ENCODE data around the gene ARHGAP24.
"Not testable (repeated sequence)": the region's sequence is repeated elsewhere in the genome, so short reads cannot be mapped to it uniquely, and the experiment has no call there.

The ARHGAP24 gene

DNA sequence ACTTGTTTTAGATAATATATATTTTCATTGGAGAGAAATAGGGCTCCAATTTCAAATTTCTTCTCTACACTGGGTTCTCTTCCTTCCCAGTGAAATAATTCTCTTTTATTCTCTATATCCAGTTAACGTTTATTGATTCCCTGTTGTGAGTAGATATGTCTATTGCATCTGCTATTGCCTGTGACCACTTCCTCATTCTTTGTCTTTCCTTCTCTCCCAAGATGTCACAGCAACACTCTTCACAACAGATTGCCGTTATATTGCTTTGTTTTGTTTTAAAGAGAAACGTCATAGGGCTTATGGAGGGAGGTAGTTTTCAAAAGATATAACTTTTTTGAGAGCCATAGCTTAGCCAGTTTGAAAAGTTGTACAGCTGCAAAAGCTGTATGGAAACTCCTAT, 343.8 kb downstream of the ARHGAP24 start:
- no peak for DNase-seq (ENCODE audit: low read depth)

DNA sequence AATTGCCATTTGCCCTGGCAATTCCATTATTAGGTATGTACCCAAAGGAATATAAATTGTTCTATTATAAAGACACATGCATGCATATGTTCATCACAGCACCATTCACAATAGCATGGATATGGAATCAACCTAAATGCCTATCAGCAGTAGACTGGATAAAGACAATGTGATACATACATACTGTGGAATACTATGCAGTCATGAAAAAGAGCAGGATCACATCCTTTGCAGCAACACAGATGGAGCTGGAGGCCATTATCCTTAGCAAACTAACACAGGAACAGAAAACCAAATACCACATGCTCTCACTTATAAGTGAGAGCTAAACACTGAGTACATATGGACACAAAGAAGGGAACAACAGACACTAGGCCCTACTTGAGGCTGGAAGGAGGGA, 345.2 kb downstream of the ARHGAP24 start:
- DNase-seq (ENCODE audit: low read depth) = not testable (repeated sequence)

DNA sequence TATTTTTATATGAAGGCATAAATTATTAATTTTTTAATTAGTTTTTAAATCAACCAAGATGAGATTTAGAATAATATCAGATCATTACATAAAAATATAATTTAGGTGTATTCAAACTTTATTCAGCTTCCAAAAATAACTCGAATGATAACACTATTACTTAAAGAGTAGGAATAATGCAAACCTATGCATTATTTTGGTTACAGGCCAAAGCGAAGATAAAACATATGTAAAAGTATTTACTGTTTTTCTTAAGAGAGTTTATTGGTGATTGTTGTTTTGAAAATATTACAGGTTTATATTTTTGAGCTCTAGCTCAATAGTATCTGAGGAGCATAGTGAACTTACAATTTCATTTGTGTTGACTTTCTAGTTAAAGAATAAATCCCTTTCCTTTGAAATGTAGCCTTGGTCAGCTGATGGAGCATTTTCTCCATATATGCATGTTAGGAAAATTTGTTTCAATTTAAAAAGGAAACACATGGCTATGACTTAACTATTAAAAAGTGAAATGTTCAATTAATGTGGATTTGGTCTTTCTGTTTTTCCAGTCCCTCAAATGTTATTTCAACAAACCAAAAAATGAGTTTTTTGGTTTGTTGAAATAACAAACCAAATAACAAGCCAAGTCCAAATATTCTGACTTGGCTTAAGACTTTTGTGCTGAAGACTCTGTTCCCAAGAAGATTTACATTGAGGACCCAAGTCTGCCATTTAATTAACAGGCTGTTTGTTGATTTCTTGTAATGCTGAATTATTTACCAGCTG, 346.9 kb downstream of the ARHGAP24 start:
- no peak for DNase-seq (ENCODE audit: low read depth)

DNA sequence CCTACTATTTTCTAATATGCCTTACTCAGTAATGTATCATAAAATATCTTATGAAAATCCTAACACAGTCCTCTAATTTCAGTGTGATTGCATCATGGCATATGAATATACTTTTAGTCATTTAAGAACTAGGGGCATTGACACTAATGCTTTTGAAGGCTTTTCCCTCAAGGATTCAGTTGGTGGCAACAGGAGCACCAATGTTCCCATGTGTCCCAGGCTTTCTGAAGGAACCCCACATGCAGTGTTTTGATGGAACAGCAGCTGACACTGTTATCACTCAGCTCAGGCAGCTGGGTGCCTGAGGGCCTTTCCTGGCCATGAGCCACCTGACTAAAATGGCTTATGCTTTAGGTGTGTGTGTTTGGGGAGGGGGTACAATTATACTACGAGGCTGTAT, 348.3 kb downstream of the ARHGAP24 start:
- peak; percentile 44 for DNase-seq (ENCODE audit: low read depth)

DNA sequence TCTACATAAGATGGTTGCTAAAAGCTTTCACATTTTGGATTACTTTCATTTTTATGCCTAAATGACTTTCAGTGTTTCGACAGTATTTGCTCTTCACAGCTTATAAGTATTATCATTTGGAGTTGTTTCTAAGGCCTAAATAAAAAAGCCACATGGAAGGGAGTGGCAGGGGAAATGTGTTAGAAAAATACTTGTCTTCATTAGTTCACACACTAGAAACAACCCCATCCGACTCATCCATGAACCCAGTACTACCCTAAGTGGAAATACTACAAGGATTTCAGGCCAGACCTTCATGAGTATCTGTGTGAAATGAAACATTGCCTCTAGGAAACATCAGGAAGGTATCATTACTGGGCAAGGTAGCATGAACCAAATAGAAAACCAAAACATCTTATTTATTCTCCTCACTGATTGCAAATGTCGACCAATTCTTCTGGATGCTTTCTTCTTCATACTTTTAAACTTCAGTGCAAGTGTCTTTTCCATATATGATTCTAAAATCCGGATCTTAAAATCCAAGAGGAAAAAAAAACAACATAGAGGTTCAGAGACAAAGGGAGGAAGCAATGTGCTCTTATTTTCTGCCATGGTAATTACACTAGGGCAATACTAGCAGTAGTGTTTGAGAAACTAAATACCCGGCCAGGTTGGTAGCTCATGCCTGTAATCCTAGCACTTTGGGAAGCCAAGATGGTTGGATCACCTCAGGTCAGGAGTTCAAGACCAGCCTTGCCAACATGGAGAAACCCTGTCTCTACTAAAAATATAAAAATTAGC, 349.4 kb downstream of the ARHGAP24 start:
- DNase-seq (ENCODE audit: low read depth) = no peak

DNA sequence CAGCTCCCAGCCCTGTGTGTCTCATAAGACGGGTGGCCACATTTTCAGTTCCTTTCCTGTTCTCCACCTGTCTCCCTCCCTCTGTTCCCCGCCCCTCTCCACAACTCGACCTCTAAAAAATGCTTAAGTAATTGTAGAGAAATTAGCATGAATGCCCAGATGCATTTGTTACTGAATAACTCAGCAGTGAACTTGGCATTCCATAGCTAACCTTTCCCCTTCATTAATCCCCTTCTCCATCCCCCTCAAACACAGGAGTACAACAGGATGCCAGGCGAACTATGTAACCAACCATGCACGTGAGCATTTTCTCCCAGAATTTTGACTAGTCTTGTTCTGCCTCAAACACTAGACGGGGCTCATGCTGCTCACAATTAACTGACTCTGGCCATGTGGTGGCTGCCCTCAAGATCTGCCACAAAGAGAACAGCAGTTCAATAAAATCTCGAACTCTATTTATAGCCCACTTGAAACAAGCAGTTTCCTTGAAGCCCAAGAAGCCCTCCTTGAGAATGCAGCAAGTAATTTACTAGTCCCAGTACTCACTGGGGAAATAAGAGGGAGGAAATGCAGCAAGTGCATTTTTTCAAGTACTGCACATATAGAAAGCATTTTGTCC, 351.2 kb downstream of the ARHGAP24 start:
- peak; percentile 60 for DNase-seq (ENCODE audit: low read depth)

DNA sequence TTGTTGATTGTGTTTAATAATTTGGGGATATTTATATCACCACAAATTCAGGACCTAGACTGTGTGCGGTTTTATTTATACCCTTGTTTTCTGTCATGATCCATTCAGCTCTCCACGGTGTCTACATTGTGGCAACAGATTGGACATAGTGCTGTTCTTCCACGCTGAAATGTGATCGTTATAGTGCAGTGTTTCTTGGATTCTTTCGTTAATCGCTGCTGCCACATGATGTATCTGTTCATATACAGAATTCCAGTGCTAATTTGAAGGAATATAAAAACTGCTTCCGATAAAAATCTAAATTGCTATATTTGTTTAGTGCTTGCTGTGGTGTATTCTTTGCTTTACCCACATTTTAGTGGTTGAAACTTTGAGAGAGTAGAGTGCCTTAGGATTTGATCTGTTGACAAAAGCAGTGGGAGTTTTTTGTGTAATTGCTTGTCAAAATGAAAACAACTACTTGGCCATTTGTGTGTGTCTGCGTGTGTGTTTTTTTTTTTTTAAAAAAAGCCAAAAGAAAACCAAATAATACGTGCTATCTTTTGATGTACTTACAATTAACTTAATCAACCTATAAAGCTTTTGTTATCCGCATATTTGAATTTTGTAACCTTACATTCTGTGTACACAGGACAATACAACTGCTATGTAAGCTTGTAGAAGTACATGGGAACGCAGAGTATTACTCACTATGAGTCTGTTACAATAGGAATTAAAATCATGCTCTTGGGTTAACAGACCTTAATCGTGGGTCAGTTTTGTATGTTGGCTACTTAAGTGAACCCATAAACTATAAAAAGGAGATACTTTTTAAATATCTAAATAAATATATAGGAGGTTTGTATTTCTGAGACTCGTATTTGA, 353.3 kb downstream of the ARHGAP24 start:
- DNase-seq (ENCODE audit: low read depth) = no peak

DNA sequence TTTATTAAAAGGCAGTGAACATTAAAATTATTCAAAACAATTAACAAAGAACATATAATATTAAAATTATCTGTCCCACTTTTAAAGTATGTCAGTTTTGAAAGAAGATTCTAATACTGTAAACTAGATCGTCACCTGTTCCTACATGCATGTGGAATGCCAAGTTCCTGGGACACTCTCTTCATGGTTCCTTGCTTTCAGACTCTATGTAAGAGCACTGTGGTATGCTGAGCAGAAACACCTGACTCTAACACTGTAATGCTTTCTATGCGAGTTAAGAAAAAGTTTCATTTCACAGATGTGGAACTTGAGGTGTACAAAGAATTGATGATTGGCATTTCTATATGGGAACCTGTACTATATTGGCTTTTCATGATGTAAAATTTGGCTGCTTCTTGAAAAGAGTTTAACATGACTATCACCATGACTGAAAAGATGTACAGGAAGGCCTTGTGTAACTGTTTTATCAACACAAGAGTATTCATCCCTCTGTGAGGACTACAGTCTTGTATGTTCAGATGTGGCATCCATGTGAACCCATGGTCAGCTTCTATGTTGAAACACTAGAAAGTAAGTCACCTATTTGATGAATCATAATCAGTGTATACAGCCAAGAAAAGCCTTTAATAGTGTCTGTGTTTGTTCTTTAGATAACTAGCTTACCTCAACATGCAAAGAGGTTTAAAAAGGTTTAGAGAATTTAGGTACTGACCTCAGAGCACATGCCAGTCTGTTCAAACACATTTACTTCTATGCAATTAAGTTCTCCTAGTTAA, 354.5 kb downstream of the ARHGAP24 start:
- no peak for DNase-seq (ENCODE audit: low read depth)

DNA sequence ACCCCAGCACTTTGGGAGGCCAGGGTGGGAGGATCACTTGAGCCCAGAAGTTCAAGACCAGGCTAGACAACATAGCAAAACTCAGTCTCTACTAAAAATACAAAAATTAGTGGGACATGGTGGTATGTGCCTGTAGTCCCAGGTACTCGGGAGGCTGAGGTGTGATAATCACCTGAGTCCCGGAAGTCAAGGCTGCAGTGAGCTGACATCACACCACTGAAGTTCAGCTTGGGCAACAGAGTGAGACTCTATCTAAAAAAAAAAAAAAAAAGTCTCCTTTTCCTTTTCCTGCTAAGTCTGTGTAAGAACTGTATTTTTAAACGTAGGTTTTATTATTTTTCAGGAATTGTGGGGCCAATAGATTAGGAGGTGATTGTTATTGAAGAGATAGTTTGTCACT, 356.7 kb downstream of the ARHGAP24 start:
- no peak for DNase-seq (ENCODE audit: low read depth)

DNA sequence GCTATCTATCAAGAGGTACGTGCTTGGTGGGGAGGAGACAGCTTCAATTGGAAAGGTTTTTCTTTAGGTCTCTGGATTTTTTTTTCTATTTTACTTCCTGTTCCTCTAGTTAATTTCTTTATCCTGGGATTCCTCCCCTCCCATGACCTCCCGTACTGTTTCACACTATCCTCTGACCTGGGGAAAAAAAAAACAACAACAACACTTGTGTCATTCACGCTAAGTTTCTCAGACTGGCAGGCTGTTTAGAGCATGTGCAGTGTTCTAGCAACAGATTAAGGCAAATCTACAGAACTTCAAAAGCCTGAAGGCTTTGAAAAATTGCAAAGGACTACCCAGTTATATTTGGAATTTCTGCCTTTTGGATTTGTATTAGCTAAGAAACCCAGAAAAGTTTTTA, 358.4 kb downstream of the ARHGAP24 start:
- DNase-seq (ENCODE audit: low read depth) = no peak

DNA sequence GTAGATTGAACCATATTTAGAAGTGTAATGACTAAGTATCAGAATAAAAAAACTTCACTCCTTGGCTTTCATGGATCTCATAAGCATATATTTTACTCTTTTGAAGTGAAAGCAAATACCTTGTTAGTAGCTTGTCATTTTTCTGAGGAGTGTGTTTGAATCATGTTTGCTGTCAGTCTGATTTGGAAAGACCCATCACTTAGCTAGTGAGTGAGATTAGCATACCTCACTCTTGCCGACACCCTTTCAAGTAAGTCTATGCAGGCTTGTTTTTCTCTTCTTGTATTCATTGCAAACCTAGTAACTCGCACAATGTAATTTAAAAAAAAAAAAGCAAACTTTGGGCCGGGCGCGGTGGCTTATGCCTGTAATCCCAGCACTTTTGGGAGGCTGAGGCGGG, 360.0 kb downstream of the ARHGAP24 start:
- no peak for DNase-seq (ENCODE audit: low read depth)

DNA sequence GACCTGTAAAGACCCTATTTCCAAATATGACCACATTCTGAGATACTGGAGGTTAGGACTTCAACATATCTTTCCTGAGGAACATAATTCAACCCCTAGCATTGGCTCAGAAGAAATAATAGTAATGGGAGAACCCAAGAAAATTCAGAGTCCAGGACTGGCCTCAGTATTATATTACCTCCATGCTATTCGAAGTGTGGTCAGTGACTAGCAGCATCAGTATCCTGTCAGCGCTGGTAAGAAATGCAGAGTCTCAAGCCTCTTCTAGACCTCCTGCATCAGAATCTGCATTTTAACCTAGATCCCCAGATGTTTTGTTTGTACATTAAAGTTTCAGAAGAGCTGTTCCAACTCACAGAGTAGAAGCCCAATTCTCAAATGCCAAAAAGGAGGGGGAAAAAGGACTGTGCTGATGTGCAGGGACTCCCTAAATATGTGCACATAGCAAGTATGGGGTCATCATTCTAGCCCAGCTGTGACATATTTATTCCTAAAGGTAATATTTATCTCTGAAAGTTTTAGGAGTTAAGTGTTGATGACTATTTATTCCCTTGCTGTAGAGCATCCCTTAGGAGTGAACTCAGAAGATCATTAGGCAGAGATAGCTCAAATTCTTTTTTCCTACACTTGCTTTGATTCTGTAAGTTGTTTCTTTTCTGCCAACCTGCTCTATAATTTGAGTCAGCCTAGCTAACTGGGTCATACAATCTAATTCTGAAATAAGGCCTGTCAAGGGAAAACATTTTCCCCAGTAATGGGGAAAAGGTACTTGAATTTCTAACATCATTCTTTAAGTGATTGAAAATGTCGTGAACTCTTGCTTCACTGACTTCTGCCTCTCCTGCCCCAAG, 361.9 kb downstream of the ARHGAP24 start:
- DNase-seq (ENCODE audit: low read depth) = no peak

DNA sequence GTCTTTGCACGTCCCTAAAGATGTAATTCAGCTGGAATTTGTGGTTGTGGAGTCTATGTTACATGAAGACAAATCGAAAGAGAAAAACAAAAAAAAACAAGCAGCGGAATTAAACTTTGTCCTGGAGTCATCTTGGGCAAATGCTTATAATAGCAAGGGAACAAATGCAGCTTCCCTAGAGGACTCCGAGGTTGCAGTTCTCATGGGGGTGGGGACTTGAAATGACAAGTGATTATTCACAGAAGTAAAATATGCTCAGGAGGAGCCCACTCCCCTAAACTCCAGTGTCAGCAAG, 362.4 kb downstream of the ARHGAP24 start:
- no peak for DNase-seq (ENCODE audit: low read depth)

DNA sequence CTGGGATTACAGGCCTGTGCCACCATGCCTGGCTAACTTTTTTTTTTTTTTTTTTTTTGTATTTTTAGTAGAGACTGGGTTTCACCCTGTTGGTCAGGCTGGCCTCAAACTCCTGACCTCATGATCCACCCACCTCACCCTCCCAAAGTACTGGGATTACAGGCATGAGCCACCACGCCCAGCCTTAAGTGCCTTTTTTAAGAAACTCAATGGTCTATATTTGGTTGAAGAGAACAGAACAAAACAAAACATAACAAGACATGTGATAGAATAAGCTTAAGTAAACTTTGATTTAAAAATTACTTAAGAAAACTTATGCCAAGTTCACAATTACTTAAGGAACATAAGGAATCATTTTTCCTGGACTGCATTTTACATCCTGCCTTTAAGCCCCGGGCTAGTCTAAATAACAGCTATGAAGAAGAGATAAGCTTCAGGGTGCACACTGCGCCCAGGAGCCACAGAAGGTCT, 365.1 kb downstream of the ARHGAP24 start:
- not testable (repeated sequence) for DNase-seq (ENCODE audit: low read depth)

DNA sequence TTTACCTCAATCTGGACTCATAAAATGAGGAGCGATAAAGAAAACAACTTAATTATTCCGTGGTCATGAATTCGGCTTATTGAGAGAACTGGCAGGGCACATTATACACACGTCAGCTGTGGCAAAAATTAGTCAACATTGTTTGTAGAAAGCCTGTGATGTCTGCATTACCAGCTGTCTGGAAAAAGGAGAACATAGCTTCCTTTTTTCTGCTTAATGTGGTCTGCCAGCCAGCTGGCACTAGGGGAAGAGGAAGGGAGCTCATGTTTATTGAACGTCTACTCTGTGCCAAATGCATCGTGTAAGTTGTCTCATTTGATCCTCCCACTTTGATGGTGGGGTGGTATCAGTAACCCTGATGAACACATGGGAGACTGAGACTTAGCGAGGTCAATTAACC, 367.6 kb downstream of the ARHGAP24 start:
- DNase-seq (ENCODE audit: low read depth) = no peak

DNA sequence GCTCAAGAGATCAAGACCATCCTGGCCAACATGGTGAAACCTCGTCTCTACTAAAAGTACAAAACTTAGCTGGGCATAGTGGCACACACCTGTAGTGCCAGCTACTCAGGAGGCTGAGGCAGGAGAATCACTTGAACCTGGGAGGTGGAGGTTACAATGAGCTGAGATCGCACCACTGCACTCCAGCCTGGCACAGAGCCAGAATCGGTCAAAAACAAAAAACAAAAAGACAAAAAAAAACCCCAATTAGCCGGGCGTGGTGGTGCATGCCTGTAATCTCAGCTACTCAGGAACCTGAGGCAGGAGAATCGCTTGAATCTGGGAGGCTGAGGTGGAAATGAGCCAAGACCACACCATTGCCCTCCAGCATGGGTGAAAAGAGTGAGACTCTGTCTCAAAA, 378.8 kb downstream of the ARHGAP24 start:
- DNase-seq (ENCODE audit: low read depth) = not testable (repeated sequence)

DNA sequence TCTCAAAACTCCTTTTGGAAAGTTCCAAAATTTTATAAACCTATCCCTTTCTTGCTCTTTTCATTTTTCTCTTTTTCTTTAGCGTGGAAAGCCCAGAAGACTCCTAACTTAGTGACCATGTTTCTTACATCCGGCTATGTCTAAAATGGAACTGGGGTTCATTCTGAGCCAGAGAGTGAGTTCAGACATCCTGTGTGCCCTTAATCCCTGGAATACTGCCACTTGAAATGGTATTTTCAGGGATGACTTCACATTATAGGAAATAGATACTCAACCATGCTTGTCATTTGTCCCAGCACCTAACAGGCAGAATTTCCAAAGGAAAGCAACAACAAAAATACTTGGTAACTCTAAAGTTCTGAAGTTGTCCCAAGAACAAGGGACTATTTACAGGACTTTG, 379.6 kb downstream of the ARHGAP24 start:
- no peak for DNase-seq (ENCODE audit: low read depth)

DNA sequence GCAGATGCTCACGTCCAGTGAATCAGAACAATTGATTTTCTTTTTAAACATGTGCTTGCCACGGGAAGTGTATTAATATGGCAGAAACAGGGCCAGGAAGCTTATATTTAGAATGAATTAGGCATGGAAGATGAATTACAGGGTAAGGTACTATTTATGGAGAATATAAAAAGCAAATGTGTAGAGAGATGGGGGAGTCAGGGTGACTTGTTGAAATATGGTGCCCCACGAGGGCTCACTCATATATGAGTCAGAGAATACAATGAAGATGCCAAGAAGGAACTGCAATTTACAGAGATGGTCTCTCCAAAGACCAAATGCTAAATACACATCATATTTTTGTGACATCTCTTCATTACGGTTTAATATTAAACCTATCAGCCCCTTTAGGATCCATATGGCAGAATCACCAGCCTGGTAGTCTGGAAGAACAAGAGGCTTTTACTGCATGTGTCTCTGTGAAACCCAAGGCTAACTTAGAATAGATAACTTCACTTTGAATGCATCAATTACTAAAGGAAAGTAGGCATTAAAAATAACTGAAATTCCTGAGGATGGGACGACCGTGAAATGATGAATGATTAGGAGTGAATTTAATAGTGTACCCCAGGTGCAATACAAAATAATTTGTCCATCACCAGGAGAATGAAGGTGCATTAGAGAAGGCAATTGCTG, 385.3 kb downstream of the ARHGAP24 start:
- no peak for DNase-seq (ENCODE audit: low read depth)

DNA sequence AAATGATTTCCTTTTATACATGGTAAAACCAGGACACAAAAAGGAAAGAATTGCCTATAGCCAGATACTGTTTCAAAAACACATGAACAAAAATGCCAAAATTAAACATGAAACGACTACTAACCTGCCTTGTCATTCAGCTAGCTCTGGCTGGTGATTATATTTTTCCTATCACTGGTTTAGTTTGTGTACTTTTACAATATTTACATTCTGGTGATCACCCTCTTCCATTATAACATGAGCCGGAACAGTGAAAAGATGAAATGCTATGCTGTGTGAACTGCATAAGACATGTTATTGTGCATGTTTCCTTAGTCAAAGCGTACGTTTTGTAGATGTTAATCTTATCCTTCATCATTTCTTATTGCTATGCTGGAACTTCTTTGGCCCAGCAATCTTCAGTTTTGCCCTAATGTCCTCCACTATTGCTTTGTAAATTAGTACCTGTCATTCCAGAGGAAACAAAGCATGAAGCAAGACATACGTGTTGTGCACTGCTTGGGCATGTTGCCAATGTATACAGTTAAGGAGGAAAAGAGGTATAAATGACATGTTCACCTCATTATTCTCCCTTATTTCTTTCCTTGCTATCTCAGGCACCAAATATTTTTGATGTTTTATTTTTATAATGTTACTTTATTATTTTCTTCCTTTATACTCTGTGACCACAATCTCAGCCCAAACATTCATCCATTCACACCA, 386.3 kb downstream of the ARHGAP24 start:
- no peak for DNase-seq (ENCODE audit: low read depth)

Data from fibroblast of the conjunctiva (primary cell).